Measurements from ENCODE around the gene RPS25.
A peak's percentile ranks its signal among the peaks of the same experiment; 100 is the strongest.

RPS25 gene

GRCh38 chr11:119015054-119015611 is 3.0 kb downstream of the RPS25 start:
- Mint-ChIP-seq H3K4me3 (peak overlapping the region; percentile 42 to 76 (median 68)), H3K27me3 (ENCODE audit: low read depth) (no peaks in the 10 kb centered on the region), H3K36me3 (ENCODE audit: low read depth) (peaks cover 65% of the 10 kb centered on the region), H3K27ac (peak overlapping the region in 1 of 3 experiments; percentile 34), H3K9me3 (no peaks in the 10 kb centered on the region), H3K4me1 (peaks cover 16% of the 10 kb centered on the region)
- TF ChIP-seq CTCF (IDR thresholded peaks at IDR 0.05; ENCODE audit: unreplicated experiment in 3 of 3), result no peak

- Mint-ChIP-seq H3K4me3 (peak overlapping the region; percentile 34 to 58 (median 56)), H3K36me3 (ENCODE audit: low read depth) (peaks cover 67% of the 10 kb centered on the region), H3K27ac (no peak overlapping the region), H3K27me3 (ENCODE audit: low read depth) (no peaks in the 10 kb centered on the region), H3K9me3 (no peaks in the 10 kb centered on the region), H3K4me1 (peaks cover 10% of the 10 kb centered on the region)
- TF ChIP-seq CTCF (IDR thresholded peaks at IDR 0.05; ENCODE audit: unreplicated experiment in 3 of 3), result no peak
Observed at GRCh38 chr11:119014209-119014924, 3.8 kb downstream of the RPS25 start.

GRCh38 chr11:119012629-119013170 is 5.4 kb downstream of the RPS25 start:
- H3K36me3 Mint-ChIP-seq (ENCODE audit: low read depth), result peaks cover 65% of the 10 kb centered on the region
- H3K27me3 Mint-ChIP-seq (ENCODE audit: low read depth), result no peaks in the 10 kb centered on the region

GRCh38 chr11:119011476-119012053 is 6.6 kb downstream of the RPS25 start:
- Mint-ChIP-seq H3K27ac (no peak overlapping the region), H3K36me3 (ENCODE audit: low read depth) (peaks cover 66% of the 10 kb centered on the region), H3K9me3 (no peaks in the 10 kb centered on the region), H3K4me1 (no peaks in the 10 kb centered on the region), H3K27me3 (ENCODE audit: low read depth) (no peaks in the 10 kb centered on the region), H3K4me3 (no peak overlapping the region)
- no peak for TF ChIP-seq CTCF (IDR thresholded peaks at IDR 0.05; ENCODE audit: unreplicated experiment in 3 of 3)

More at GRCh38 chr11:119012629-119013170, 5.4 kb downstream of the RPS25 start:
- no peaks in the 10 kb centered on the region for H3K9me3 Mint-ChIP-seq
- H3K4me3 Mint-ChIP-seq, result no peak overlapping the region
- H3K27ac Mint-ChIP-seq, result no peak overlapping the region
- TF ChIP-seq CTCF (IDR thresholded peaks at IDR 0.05; ENCODE audit: unreplicated experiment in 3 of 3), result no peak
- peaks cover under 1% of the 10 kb centered on the region for H3K4me1 Mint-ChIP-seq

- no peaks in the 10 kb centered on the region for H3K9me3 Mint-ChIP-seq
- no peak overlapping the region for H3K4me3 Mint-ChIP-seq
- no peaks in the 10 kb centered on the region for H3K4me1 Mint-ChIP-seq
- peaks cover 40% of the 10 kb centered on the region for H3K36me3 Mint-ChIP-seq (ENCODE audit: low read depth)
- no peak overlapping the region for H3K27ac Mint-ChIP-seq
- no peak for TF ChIP-seq CTCF (IDR thresholded peaks at IDR 0.05; ENCODE audit: unreplicated experiment in 3 of 3)
- H3K27me3 Mint-ChIP-seq (ENCODE audit: low read depth), result no peaks in the 10 kb centered on the region
Observed at GRCh38 chr11:119006656-119007055, 11.5 kb downstream of the RPS25 start.

Data from nephron (organoid).